Upper lobe of left lung (tissue), 6 donors: ENCODE data around the gene ENOSF1. TPM values are rescaled to one million over a fixed set of nuclear protein-coding genes. Genes with fewer than 3 reads are reported as not detected.

ENCODE experiments used
- ATAC-seq, 2 donors: fragments of 200-7000 bp; cut with Tn5 transposase; one replicate each; pipeline ENCODE4 v1.9.1; 2022; ENCODE audit warnings: mild to moderate bottlenecking in 2 of 2, moderate library complexity in 2 of 2; ENCODE audit not compliant: low FRiP score in 2 of 2
- DNase-seq, 2 donors: peaks; one replicate each; pipeline ENCODE4 v3.0.0-alpha.2; 2019 to 2020
- H3K27ac ChIP-seq, 4 donors: fragments of 200-600 bp; sonication (generic); one replicate each; pipeline ENCODE4 v1.5.1; 2016 to 2019
- H3K27me3 ChIP-seq, 4 donors: fragments of 200-600 bp; sonication (generic); one replicate each; pipeline ENCODE4 v1.5.1; 2017 to 2019
- H3K36me3 ChIP-seq, 4 donors: fragments of 200-600 bp; sonication (generic); one replicate each; pipeline ENCODE4 v1.5.1; 2016 to 2019
- H3K4me1 ChIP-seq, 4 donors: fragments of 200-600 bp; sonication (generic); one replicate each; pipeline ENCODE4 v1.5.1; 2018 to 2019
- H3K4me3 ChIP-seq, 4 donors: fragments of 200-600 bp; sonication (generic); one replicate each; pipeline ENCODE4 v1.5.1; 2017 to 2019; ENCODE audit warnings: mild to moderate bottlenecking in 2 of 4, moderate library complexity in 1 of 4
- H3K9me3 ChIP-seq, 4 donors: fragments of 200-600 bp; sonication (generic); one replicate each; pipeline ENCODE4 v1.5.1; 2018 to 2019
- EP300 ChIP-seq, 4 donors: sonication (generic); formaldehyde crosslinking; IDR thresholded peaks; one replicate each; pipeline ENCODE4 v1.5.1; 2017; ENCODE audit warnings: antibody characterized with exemption in 4 of 4, control low read depth in 2 of 4
- POLR2A ChIP-seq, 4 donors: fragments of 450-650 bp; IDR thresholded peaks; one replicate each; pipeline ENCODE4 v1.5.1; 2016 to 2017; ENCODE audit warnings: antibody characterized with exemption in 4 of 4, mild to moderate bottlenecking in 2 of 4
- POLR2AphosphoS5 ChIP-seq, 2 donors: sonication (generic); formaldehyde crosslinking; IDR thresholded peaks; one replicate each; pipeline ENCODE4 v1.5.1; 2017; ENCODE audit warnings: antibody characterized with exemption in 2 of 2
- WGBS, 2 donors: methylation state at CpG; one replicate each; pipeline ENCODE4 v1.1.5; 2017 to 2018; 5-methylcytosine and 5-hydroxymethylcytosine counted together
- total RNA-seq, 6 donors: library from RNA; depleted of rRNA in 4 of 6; stranded (reverse); fragments of >200 nt in 4 of 6; gene quantifications; one replicate each; pipeline versions ENCODE4 v1.1.0 to v1.2.1, GENCODE V29; 2016 to 2021
- TF ChIP-seq, protein P1 (sequence below), 6 experiments: fragments of 450-650 bp in 4 of 6; fragments of 200-600 bp in 2 of 6; sonication (generic) in 2 of 6; IDR thresholded peaks; one replicate each; pipeline ENCODE4 v1.5.1; 2016 to 2019; ENCODE audit warnings: antibody characterized with exemption in 6 of 6
- donor health status: DM: no; HTN: no; CAD: no; lungs with moderate emphysema.
- donor health status: DM: no; HTN: yes; CAD: no; lungs with severe emphysema.

The ENOSF1 gene
- total RNA-seq, 6 donors from 2014 or later = 66.9 to 296 (median 105) TPM

DNA sequence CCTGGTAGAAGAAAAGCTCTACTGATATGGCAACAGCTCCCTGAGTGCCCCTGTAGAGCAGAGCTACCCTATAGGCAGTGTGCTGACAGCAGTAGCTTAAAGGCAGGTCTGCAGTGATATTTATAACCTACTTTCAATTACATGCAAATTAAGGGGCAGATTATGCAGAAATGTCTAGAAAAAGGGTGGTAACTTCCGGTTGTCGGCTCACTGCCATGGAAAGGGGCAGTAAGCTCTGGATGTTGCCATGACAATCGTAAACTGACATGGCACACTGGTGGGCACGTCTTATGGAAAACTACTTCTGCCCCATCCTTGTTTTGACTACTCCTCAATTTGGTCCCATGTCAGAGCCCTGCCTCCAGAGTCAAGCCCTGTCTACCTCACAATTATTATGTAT is 57.8 kb downstream of the ENOSF1 start:
- no peak overlapping the region for H3K4me3 ChIP-seq
- TF ChIP-seq EP300 (IDR thresholded peaks at IDR 0.05) (no peak), POLR2A (IDR thresholded peaks at IDR 0.05) (no peak), POLR2AphosphoS5 (IDR thresholded peaks at IDR 0.05) (no peak)
- TF ChIP-seq, protein P1, sequence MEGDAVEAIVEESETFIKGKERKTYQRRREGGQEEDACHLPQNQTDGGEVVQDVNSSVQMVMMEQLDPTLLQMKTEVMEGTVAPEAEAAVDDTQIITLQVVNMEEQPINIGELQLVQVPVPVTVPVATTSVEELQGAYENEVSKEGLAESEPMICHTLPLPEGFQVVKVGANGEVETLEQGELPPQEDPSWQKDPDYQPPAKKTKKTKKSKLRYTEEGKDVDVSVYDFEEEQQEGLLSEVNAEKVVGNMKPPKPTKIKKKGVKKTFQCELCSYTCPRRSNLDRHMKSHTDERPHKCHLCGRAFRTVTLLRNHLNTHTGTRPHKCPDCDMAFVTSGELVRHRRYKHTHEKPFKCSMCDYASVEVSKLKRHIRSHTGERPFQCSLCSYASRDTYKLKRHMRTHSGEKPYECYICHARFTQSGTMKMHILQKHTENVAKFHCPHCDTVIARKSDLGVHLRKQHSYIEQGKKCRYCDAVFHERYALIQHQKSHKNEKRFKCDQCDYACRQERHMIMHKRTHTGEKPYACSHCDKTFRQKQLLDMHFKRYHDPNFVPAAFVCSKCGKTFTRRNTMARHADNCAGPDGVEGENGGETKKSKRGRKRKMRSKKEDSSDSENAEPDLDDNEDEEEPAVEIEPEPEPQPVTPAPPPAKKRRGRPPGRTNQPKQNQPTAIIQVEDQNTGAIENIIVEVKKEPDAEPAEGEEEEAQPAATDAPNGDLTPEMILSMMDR (IDR thresholded peaks at IDR 0.05) = no peak
- DNase-seq (no peak), ATAC-seq (no peak)
- no peaks in the 10 kb centered on the region for H3K9me3 ChIP-seq
- H3K27me3 ChIP-seq = peaks cover 0 to 7% (median 0%) of the 10 kb centered on the region in 4 donors
- no peak overlapping the region for H3K27ac ChIP-seq
- H3K4me1 ChIP-seq = peaks cover 5 to 21% (median 13%) of the 10 kb centered on the region in 4 donors
- no peaks in the 10 kb centered on the region for H3K36me3 ChIP-seq
- WGBS, 2 donors = 85% methylated on average over 4 of the region's 4 CpGs

DNA sequence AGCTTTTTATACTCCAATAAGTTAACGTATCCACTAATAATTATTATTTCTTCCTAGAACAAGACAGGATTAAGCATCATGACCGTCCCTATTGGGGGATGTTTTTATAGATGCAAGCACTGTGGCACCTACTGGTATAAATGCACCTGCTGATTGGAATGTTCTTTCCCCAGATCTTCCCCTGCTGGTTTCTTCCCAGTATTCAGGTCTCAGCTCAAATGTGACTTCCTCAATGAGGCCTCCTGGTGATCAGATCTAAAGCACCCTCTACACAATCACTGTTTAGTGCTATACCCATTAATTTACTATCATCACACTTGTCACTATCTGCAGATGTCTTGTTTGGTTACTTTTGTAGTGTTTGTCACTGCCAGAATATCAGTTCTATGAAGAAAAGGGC is 58.9 kb downstream of the ENOSF1 start:
- Histone ChIP-seq H3K27me3 (peaks cover 0 to 7% (median 0%) of the 10 kb centered on the region in 4 donors), H3K36me3 (no peaks in the 10 kb centered on the region), H3K4me1 (peaks cover 3 to 17% (median 9%) of the 10 kb centered on the region in 4 donors), H3K27ac (no peak overlapping the region), H3K9me3 (no peaks in the 10 kb centered on the region), H3K4me3 (no peak overlapping the region)
- 96 to 98% methylated on average over 2 of the region's 2 CpGs for WGBS, 2 donors
- ATAC-seq = no peak
- TF ChIP-seq POLR2A (IDR thresholded peaks at IDR 0.05) (no peak), EP300 (IDR thresholded peaks at IDR 0.05) (no peak), POLR2AphosphoS5 (IDR thresholded peaks at IDR 0.05) (no peak)
- TF ChIP-seq, protein P1 (IDR thresholded peaks at IDR 0.05) = no peak
- no peak for DNase-seq

DNA sequence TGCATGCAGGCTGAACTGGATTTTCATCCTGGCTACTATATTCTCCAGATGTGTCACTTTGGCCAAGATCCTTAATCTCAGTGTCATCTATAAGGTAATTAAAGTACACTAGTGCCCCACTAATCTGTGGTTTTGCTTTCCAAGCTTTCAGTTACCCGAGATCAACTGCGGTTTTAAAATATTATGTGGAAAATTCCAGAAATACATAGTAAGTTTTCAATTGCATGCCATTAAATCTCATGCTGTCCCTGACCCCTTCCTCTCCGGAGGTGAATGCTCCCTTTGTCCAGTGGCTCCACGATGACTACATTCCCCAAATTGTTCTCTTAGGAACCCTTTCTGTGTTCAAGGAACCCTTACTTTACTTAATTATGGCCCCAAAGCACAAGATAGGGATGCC is 60.3 kb downstream of the ENOSF1 start:
- DNase-seq (no peak), ATAC-seq (no peak)

DNA sequence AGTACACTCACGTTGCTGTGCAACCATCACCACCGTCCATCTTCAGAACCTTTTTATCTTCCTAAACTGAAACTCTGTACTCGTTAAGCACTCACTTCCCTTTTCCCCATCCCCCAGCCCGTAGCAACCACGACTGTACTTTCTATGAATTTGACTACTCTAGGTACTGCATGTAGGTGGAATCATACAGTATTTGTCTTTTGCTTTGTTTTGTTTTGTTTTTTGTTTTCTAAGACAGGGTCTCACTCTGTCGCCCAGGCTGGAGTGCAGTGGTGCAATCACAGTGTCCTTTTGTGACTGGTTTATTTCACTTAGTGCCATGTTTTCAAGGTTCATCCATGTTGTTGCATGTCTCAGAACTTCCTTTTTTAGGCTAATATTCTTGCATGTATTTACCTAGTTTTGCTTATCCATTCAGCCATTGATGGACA is 62.0 kb downstream of the ENOSF1 start:
- no peak for TF ChIP-seq POLR2AphosphoS5 (IDR thresholded peaks at IDR 0.05)
- no peak for TF ChIP-seq EP300 (IDR thresholded peaks at IDR 0.05)
- TF ChIP-seq POLR2A (IDR thresholded peaks at IDR 0.05) = no peak
- TF ChIP-seq, protein P1 (IDR thresholded peaks at IDR 0.05) = no peak
- no peaks in the 10 kb centered on the region for H3K27me3 ChIP-seq
- WGBS, 2 donors = 46 to 55% methylated on average over 6 of the region's 6 CpGs
- no peak overlapping the region for H3K27ac ChIP-seq
- no peaks in the 10 kb centered on the region for H3K9me3 ChIP-seq
- no peak overlapping the region for H3K4me3 ChIP-seq
- ATAC-seq (no peak), DNase-seq (no peak)
- no peaks in the 10 kb centered on the region for H3K4me1 ChIP-seq
- no peaks in the 10 kb centered on the region for H3K36me3 ChIP-seq

More for the DNA sequence above, 60.3 kb downstream of the ENOSF1 start:
- TF ChIP-seq EP300 (IDR thresholded peaks at IDR 0.05) = no peak
- no peak for TF ChIP-seq POLR2A (IDR thresholded peaks at IDR 0.05)
- TF ChIP-seq, protein P1 (IDR thresholded peaks at IDR 0.05) = no peak
- no peak for TF ChIP-seq POLR2AphosphoS5 (IDR thresholded peaks at IDR 0.05)
- Histone ChIP-seq H3K27ac (no peak overlapping the region), H3K4me1 (peaks cover 0 to 3% (median 2%) of the 10 kb centered on the region in 4 donors), H3K36me3 (no peaks in the 10 kb centered on the region), H3K4me3 (no peak overlapping the region), H3K27me3 (no peaks in the 10 kb centered on the region), H3K9me3 (no peaks in the 10 kb centered on the region)
- 71 to 81% methylated on average over 4 of the region's 4 CpGs for WGBS, 2 donors

DNA sequence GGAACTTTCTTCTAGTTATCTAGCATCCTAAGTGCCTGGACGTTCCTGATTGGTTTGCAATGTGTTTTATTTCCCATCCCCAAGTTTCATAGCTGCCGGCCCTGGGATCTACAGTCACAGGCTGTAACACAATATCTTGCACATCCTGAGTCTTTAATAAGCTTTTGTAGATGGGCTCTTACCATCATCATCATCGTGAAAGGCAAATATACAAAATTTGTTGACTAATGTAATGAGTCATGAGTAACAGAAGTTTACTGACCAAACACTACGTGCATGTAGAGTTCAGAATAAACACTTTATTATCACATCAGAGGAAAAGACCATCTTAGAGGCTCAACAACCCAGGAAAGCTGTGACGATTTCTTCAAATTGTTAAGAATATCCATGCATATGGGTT is 63.1 kb downstream of the ENOSF1 start:
- Histone ChIP-seq H3K27me3 (no peaks in the 10 kb centered on the region), H3K4me1 (no peaks in the 10 kb centered on the region), H3K9me3 (no peaks in the 10 kb centered on the region), H3K36me3 (no peaks in the 10 kb centered on the region), H3K27ac (no peak overlapping the region), H3K4me3 (no peak overlapping the region)
- DNase-seq (no peak), ATAC-seq (no peak)
- TF ChIP-seq POLR2A (IDR thresholded peaks at IDR 0.05) (no peak), EP300 (IDR thresholded peaks at IDR 0.05) (no peak), POLR2AphosphoS5 (IDR thresholded peaks at IDR 0.05) (no peak)
- TF ChIP-seq, protein P1 (IDR thresholded peaks at IDR 0.05) = no peak
- 72 to 77% methylated on average over 5 of the region's 5 CpGs for WGBS, 2 donors
